MM.1S (cell line): ENCODE data around the gene UNC13B.

Experiments used
- EZH2 ChIP-seq: fragments of 300-600 bp; sonication (generic); optimal IDR thresholded peaks from 2 replicates; pipeline ENCODE3; 2017; ENCODE audit warnings: low read depth, mild to moderate bottlenecking, antibody characterized with exemption, low read length, mixed read lengths
- TF ChIP-seq, protein P1 (sequence below): fragments of 300-600 bp; sonication (generic); IDR thresholded peaks from 2 replicates; pipeline ENCODE4 v1.5.1; 2016; ENCODE audit warnings: antibody characterized with exemption, low read length, mixed read lengths

- TF ChIP-seq, protein P1, sequence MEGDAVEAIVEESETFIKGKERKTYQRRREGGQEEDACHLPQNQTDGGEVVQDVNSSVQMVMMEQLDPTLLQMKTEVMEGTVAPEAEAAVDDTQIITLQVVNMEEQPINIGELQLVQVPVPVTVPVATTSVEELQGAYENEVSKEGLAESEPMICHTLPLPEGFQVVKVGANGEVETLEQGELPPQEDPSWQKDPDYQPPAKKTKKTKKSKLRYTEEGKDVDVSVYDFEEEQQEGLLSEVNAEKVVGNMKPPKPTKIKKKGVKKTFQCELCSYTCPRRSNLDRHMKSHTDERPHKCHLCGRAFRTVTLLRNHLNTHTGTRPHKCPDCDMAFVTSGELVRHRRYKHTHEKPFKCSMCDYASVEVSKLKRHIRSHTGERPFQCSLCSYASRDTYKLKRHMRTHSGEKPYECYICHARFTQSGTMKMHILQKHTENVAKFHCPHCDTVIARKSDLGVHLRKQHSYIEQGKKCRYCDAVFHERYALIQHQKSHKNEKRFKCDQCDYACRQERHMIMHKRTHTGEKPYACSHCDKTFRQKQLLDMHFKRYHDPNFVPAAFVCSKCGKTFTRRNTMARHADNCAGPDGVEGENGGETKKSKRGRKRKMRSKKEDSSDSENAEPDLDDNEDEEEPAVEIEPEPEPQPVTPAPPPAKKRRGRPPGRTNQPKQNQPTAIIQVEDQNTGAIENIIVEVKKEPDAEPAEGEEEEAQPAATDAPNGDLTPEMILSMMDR: no peak
- TF ChIP-seq EZH2: no peak
These were observed 2.9 kb downstream of the UNC13B start for GRCh38 chr9:35164711-35165110.
